NB4 (cell line): ENCODE measurements around the gene CXCL12.

Experiments used
- DNase-seq: peaks from one replicate; pipeline ENCODE4 v3.0.0; 2010; ENCODE audit warnings: low read depth
- H3K4me3 ChIP-seq: one replicate; pipeline ENCODE4 v1.5.1; 2011; ENCODE audit warnings: mild to moderate bottlenecking, low read depth, low read length, moderate library complexity
- MYC ChIP-seq: IDR thresholded peaks from 2 replicates; pipeline ENCODE4 v1.6.1; 2011; ENCODE audit warnings: low read depth, low read length
- POLR2A ChIP-seq: IDR thresholded peaks from 2 replicates; pipeline ENCODE4 v1.6.1; 2011; ENCODE audit warnings: mild to moderate bottlenecking; ENCODE audit not compliant: insufficient read length; ENCODE audit errors: extremely low read depth
- TF ChIP-seq, protein P1 (sequence below): IDR thresholded peaks from one replicate; pipeline ENCODE4 v1.5.1; 2012; ENCODE audit warnings: low read depth, low read length
- TF ChIP-seq, protein P2 (sequence below): IDR thresholded peaks from 2 replicates; pipeline ENCODE4 v1.6.1; 2011; ENCODE audit warnings: low read depth, low read length

Gene CXCL12

DNA sequence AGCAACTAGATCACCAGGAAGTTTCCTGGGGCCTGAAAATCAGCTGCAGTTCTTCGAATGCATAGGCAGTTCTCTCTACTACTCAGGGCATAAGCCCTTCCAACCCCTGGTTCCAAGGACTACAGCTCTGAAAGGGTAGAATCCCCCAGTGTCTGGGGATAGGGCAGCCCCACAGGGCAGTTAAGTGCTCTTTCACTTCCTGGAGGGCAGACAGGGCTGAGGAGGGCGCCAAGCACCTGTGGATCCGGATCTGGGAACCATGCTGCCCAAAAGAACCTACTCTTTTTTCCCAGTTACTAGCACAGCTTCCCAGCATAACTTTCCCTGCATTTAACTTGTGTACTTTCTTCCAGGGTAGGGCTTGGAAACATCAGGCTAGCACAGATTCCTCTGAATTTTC is 41.1 kb downstream of the CXCL12 start:
- no peak for DNase-seq
- H3K4me3 ChIP-seq: no peak overlapping the region
- TF ChIP-seq, protein P1, sequence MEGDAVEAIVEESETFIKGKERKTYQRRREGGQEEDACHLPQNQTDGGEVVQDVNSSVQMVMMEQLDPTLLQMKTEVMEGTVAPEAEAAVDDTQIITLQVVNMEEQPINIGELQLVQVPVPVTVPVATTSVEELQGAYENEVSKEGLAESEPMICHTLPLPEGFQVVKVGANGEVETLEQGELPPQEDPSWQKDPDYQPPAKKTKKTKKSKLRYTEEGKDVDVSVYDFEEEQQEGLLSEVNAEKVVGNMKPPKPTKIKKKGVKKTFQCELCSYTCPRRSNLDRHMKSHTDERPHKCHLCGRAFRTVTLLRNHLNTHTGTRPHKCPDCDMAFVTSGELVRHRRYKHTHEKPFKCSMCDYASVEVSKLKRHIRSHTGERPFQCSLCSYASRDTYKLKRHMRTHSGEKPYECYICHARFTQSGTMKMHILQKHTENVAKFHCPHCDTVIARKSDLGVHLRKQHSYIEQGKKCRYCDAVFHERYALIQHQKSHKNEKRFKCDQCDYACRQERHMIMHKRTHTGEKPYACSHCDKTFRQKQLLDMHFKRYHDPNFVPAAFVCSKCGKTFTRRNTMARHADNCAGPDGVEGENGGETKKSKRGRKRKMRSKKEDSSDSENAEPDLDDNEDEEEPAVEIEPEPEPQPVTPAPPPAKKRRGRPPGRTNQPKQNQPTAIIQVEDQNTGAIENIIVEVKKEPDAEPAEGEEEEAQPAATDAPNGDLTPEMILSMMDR: no peak
- TF ChIP-seq POLR2A (no peak), MYC (no peak)
- TF ChIP-seq, protein P2, sequence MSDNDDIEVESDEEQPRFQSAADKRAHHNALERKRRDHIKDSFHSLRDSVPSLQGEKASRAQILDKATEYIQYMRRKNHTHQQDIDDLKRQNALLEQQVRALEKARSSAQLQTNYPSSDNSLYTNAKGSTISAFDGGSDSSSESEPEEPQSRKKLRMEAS: no peak

DNA sequence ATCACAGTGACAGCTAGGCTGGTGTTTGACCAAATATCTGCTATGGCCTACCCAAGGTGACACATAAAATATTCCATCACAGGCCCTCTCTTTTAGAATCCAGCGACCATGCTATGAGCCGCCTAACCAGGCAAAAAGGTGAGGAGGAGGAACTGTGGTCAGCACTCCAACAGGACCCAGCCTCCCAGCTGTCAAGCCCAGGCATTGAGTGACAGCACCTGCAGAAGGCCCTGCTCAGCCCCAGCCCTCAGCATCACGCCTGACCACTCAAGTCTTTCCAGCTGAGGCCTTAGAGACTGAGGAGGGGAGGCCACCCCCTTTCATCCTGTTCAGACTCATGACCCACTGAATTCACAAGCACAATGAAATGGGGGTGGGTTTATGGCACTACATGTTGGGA is 43.0 kb downstream of the CXCL12 start:
- no peak overlapping the region for H3K4me3 ChIP-seq
- DNase-seq: no peak
- no peak for TF ChIP-seq POLR2A
- TF ChIP-seq, protein P1: no peak
- TF ChIP-seq, protein P2: no peak

DNA sequence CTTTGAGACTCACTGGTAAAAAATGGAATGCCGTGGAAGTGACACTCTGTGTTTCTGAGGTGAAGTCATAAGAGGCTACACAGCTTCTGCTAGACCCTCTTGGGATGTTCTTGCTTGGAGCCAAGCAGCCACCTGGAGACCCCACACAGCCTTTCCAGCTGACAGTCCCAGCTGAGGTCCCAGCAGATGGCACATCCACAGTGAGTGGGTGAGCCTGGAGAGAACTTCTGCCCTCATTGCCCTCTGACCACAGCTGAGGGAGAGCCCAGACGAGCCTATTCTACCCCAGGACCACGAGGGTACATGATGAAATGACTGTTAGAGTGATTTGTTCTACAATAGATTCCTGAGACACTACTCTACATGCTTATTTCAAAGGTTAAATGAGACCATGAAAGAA is 44.3 kb downstream of the CXCL12 start:
- TF ChIP-seq, protein P2: no peak
- TF ChIP-seq POLR2A (no peak), MYC (no peak)
- TF ChIP-seq, protein P1: no peak
- no peak for DNase-seq
- no peak overlapping the region for H3K4me3 ChIP-seq

DNA sequence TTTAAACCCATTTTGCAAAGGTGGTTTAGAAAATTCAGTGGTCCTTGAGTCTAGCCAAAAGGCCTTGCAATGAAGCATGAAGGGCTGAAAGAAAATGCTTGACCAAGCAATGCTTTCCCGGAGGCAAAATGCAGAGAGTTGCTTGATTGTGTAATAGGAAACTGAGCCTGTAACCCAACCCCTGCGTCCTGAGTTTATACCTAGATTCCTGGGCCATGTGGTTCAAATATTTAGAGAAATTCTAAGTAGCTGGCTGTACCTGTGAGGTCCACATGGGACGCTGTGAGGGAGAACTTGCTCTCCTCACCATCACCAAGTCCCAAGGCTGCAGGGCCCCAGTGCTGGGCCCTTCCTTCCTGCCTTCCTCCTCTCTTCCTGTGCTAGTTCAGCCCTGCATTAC is 45.7 kb downstream of the CXCL12 start:
- TF ChIP-seq MYC (no peak), POLR2A (no peak)
- TF ChIP-seq, protein P2: no peak
- TF ChIP-seq, protein P1: no peak
- DNase-seq: peak; percentile 14
- no peak overlapping the region for H3K4me3 ChIP-seq

DNA sequence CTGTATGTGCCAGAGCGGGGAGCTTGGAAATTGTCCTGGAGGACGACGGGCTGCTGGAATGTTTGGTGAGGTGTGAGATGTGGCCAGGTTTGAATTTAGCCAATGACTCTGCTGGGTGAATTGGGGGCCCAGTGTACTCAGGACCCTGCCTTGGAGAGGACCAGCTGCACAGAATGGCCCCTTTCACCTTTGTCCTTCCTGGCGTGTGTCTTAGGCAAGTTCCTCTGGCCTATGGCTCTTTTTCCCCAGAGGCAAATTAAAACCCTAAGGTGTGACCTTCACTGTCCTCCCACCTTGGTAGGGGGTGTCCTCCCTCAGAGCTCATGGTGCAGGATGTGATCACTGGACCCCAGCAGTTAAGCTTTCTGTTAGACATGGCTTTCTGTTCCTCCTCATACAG is 47.8 kb downstream of the CXCL12 start:
- H3K4me3 ChIP-seq: no peak overlapping the region
- no peak for DNase-seq
- TF ChIP-seq MYC: no peak
- TF ChIP-seq, protein P1: no peak

DNA sequence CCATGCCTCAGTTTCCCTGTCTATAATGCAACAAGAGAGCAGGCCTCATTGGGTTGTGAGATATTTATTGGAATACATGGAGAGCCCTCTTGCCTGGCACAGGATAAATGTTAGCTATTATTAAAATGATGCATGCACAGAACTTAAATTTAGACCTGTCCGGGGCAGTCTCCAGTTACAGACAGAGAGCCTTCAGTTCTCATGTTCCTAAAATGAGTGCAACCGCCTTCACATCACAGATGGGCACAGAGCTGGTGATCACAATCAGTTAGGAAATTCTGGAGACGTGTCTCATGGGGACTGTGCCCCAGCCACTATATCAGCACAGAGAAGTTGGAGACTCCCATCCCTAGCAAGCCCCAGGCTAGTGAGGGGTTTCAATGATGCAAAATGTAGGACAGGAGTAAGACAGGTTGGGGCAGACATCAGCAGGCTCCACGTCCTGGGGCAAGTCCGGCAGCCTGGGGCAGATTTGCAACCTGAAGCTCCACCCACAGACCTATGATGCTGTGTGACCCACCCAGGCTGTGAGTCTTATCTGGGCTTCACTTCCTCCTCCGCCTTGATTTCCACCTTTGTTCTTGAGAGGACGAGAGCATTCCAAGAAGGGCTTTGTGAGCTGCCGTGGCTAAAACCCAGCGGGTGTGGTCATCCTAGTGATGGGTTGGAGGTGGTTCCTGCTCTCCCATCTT is 49.4 kb downstream of the CXCL12 start:
- H3K4me3 ChIP-seq: no peak overlapping the region
- no peak for DNase-seq
- TF ChIP-seq MYC: no peak
- TF ChIP-seq, protein P1: no peak
- TF ChIP-seq, protein P2: no peak
